Mucosa of rectum (tissue), 2 donors: Measurements from ENCODE around the gene COQ10A.
"Not testable (repeated sequence)": the region's sequence is repeated elsewhere in the genome, so short reads cannot be mapped to it uniquely, and the experiment has no call there.

ENCODE experiments used
- H3K27ac ChIP-seq, 2 donors: one replicate each; pipeline ENCODE4 v1.7.0; 2013; ENCODE audit warnings: inconsistent platforms in 2 of 2, low read depth in 2 of 2, low read length in 2 of 2
- H3K27me3 ChIP-seq, 2 donors: one replicate each; pipeline ENCODE4 v1.7.0; 2013; ENCODE audit warnings: low read length in 2 of 2; ENCODE audit not compliant: control insufficient read depth in 2 of 2, insufficient read depth in 2 of 2
- H3K36me3 ChIP-seq, 2 donors: one replicate each; pipeline ENCODE4 v1.7.0; 2013; ENCODE audit warnings: low read length in 2 of 2; ENCODE audit not compliant: control insufficient read depth in 2 of 2, insufficient read depth in 2 of 2
- H3K4me1 ChIP-seq, 2 donors: one replicate each; pipeline ENCODE4 v1.7.0; 2013; ENCODE audit warnings: low read length in 2 of 2, mild to moderate bottlenecking in 1 of 2; ENCODE audit not compliant: control insufficient read depth in 2 of 2, insufficient read depth in 2 of 2
- H3K4me3 ChIP-seq, 2 donors: one replicate each; pipeline ENCODE4 v1.7.0; 2013; ENCODE audit warnings: low read length in 2 of 2
- H3K9ac ChIP-seq, 2 donors: one replicate each; pipeline ENCODE4 v1.7.0; 2013; ENCODE audit warnings: low read length in 2 of 2, low read depth in 1 of 2, mild to moderate bottlenecking in 1 of 2
- H3K9me3 ChIP-seq, 2 donors: one replicate each; pipeline ENCODE4 v1.7.0; 2013; ENCODE audit warnings: low read length in 2 of 2; ENCODE audit not compliant: control insufficient read depth in 2 of 2
- donor health status: healthy.
- donor health status: Normal muscosa, but diverticular disease.

The COQ10A gene

DNA sequence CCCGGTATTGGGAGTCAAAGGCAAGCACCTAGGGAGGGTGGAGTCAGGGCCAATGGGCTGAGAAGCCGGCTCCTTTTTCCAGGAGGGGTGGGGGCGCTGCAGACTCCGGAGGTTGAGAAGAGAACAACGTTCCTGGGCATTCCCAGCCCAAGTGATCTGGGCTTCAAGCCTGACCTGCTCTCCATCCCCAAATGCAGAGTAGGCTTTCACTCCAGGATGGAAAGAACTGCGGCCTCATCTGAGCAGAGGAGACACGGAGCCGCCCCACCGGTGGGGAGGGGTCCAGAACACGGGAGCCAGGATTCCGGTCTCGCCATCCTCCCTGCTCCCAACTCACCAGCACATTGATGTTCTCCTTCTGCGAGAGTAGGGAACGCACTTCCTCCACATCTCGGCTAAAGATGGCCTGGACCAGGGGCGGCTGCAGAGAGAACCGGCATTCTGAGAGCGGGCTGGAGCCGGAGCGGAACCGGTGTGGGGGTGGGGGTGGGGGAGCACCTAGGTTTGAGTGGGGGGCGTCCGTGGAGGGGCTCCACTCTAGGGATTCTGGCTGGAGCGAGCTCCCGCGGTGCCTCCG, 9.2 kb upstream of the COQ10A start:
- Histone ChIP-seq H3K4me1 (peaks cover 19% of the 10 kb centered on the region in 2 donors), H3K27me3 (no peaks in the 10 kb centered on the region), H3K36me3 (peaks cover 32 to 35% of the 10 kb centered on the region in 2 donors), H3K9ac (peak overlapping the region; percentile 76 to 86), H3K27ac (peak overlapping the region; percentile 75 to 88), H3K4me3 (peak overlapping the region; percentile 77 to 85), H3K9me3 (no peaks in the 10 kb centered on the region)

DNA sequence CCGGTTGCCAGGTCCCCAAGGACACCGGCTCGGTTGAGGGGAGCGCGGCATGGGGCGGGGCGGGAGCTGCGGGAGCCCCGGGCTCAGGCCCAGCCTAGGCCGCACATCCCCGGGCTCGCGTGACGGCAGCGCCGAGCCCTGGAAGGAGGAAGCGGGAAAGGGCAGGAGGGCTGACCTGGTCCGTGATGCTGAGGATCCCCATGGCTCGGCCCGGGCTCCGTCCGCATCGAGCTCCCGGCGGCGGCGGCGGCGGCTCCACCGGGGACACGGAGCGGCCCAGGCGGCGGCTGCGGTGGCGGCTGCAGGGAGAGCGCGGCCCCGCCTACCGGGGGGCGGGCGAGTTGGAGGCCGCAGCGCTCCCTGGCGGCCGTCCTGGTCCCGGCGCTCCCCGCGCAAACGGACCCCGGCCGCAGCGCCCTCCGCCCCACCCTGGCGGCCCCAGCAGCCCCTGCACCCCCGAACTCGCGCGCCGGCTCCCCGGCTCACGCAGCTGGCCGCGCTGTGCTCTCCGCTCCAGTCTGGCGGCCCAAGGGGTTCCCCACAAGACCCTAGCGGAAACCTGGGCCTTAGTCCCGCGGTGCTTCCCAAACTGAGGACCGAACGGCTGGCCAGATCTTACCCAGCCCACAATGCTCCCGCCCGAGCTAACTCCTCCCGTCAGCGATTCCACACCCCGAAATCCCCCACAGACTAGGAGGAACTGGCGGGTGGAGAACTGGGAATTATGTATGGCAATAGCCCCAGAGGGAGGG, 8.5 kb upstream of the COQ10A start, which contains the start of gene ANKRD52:
TSS of gene ANKRD52 (minus strand) at position 317 of the 752 bp plus-strand sequence. CDS start at position 202, 115 bp downstream.
- H3K27me3 ChIP-seq: no peaks in the 10 kb centered on the region
- peaks cover 25 to 28% of the 10 kb centered on the region in 2 donors for H3K36me3 ChIP-seq
- H3K4me1 ChIP-seq: peaks cover 19% of the 10 kb centered on the region in 2 donors
- H3K4me3 ChIP-seq: peak within 1 kb of the TSS; percentile 77 to 85
- peak within 1 kb of the TSS; percentile 83 to 86 for H3K9ac ChIP-seq
- peak within 1 kb of the TSS; percentile 75 to 88 for H3K27ac ChIP-seq
- no peaks in the 10 kb centered on the region for H3K9me3 ChIP-seq

DNA sequence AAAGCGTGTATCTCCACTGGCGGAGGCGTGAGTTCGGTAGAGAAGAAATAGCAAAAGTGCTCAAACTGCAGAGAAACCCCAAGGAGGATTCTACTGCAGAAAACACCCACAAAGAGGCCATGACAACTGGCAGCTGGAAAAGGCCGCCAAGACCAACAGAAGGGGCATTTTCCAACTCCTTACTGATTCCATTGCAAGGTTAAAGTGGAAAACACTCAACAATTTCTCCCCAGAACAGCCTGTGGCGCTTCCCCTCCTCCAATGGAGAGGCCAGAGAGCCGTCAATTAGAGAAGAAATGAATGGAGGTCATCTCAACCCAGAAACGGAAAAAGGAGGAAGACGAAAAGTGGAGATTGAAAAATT, 7.9 kb upstream of the COQ10A start:
- Histone ChIP-seq H3K9ac (peak overlapping the region; percentile 83 to 86), H3K9me3 (no peaks in the 10 kb centered on the region), H3K27ac (peak overlapping the region; percentile 75 to 88), H3K4me3 (peak overlapping the region; percentile 77 to 80), H3K4me1 (peaks cover 19% of the 10 kb centered on the region in 2 donors), H3K27me3 (no peaks in the 10 kb centered on the region), H3K36me3 (peaks cover 19 to 23% of the 10 kb centered on the region in 2 donors)

DNA sequence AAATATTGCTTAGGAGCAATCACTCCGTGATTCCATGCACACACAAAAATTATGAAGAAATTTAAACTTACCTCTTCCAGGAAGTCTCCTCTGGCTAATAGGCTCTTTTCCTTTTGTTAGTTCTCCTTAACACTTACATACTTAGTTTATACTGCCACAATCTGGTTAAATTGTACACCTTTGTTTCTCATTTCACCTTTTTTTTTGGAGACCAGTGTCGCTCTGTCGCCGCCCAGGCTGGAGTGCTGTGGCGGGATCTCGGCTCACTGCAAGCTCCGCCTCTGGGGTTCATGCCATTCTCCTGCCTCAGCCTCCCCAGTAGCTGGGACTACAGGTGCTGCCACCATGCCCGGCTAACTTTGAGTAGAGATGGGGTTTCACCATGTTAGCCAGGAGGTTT, 6.4 kb upstream of the COQ10A start:
- Histone ChIP-seq H3K4me3 (no peak overlapping the region), H3K4me1 (peaks cover 19% of the 10 kb centered on the region in 2 donors), H3K27me3 (no peaks in the 10 kb centered on the region), H3K9me3 (no peaks in the 10 kb centered on the region), H3K36me3 (peaks cover 8 to 12% of the 10 kb centered on the region in 2 donors), H3K9ac (no peak overlapping the region), H3K27ac (no peak overlapping the region)

DNA sequence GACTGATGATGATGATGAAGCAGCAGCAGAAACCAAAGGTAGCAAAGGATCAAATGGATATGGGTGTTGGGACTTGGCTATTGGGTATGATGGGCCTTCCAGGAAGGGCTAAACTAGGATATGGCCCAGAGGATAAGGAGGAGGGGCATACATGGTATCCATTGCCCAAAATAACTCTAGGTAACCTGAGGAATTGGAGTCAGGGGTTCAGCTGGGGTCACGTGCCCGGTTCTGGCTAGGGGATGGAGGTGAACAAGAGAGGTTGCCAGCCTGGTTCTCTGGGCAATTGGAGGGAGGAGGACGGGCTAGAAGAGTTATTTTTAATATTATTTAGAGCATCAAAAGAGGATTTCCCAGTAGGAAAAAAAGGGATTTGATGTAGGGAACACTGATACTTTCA, 5.8 kb upstream of the COQ10A start:
- Histone ChIP-seq H3K27ac (no peak overlapping the region), H3K36me3 (peaks cover 3 to 7% of the 10 kb centered on the region in 2 donors), H3K9ac (no peak overlapping the region), H3K27me3 (no peaks in the 10 kb centered on the region), H3K9me3 (no peaks in the 10 kb centered on the region), H3K4me1 (peaks cover 19% of the 10 kb centered on the region in 2 donors), H3K4me3 (no peak overlapping the region)

DNA sequence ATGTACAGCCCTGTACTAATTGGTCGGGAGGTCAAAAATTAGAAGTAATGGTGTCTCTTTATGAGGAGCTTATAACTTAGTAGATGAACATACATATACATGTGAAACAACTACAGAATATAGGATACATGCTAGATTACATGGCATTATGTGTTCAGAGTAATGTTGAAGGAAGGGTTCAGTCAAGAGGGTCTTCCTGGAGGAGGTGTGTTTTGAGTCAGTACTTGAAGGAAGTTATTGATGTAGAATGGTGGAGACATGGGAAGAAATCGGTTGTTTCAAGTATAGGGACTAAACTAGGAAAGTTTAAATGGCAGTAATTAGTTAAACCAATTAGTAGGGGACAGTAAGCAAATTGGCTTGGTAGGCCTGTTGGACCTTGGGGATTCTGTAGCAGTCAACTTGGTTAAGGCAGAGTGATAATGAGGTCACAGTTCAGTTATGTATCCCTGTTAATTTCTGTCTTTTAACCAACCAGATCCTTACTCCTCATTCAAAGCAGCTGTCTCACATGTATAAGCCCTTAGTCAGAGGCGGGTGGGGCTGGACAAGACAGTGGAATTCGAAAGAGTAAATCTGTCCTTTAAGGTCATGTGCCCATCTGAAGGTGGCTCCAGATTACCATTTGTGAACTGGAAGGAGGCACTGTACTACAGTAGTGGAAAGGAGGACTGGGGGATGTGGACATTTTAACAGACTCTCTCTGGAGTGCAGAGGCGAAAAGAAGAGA, 5.1 kb upstream of the COQ10A start:
- Histone ChIP-seq H3K36me3 (no peaks in the 10 kb centered on the region), H3K27me3 (no peaks in the 10 kb centered on the region), H3K4me1 (peaks cover 17 to 21% of the 10 kb centered on the region in 2 donors), H3K4me3 (no peak overlapping the region), H3K9ac (no peak overlapping the region), H3K27ac (no peak overlapping the region), H3K9me3 (no peaks in the 10 kb centered on the region)

DNA sequence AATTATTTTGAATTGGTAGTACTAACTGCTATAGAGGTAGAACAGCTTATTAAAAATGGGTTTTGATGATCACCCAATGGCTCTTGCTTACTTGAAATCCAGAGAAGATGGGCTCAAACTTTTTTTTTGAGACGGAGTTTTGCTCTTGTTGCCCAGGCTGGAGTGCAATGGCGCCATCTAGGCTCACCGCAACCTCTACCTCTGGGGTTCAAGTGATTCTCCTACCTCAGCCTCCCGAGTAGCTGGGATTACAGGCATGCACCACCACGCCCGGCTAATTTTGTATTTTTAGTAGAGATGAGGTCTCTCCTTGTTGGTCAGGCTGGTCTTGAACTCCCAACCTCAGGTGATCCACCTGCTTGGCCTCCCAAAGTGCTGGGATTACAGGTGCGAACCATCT, 3.8 kb upstream of the COQ10A start:
- H3K9ac ChIP-seq, H3K27me3 ChIP-seq, H3K27ac ChIP-seq, H3K4me3 ChIP-seq, H3K9me3 ChIP-seq, H3K36me3 ChIP-seq: not testable (repeated sequence)
- H3K4me1 ChIP-seq: peaks cover 15 to 16% of the 10 kb centered on the region in 2 donors

DNA sequence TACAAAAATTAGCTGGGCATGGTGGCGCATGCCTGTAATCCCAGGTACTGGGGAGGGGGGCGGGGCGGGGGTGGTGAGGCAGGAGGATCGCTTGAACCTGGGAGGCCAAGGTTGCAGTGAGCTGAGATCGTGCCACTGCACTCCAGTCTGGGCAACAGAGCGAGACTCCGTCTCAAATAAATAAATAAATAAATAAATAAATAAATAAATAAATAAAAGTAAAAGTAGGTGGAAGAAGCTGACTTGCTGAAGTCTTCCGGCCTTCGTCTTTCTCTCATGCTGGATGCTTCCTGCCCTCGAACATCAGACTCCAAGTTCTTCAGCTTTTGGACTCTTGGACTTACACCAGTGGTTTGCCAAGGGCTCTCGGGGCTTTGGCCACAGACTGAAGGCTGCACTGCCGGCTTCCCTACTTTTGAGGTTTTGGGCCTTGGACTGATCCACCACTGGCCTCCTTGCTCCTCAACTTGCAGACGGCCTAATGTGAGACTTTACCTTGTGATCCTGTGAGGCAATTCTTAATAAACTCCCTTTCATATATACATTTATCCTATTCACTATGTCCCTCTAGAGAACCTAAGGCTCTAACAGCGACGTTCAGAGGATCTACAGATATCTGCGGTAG, 562 bp upstream of the COQ10A start:
- H3K4me1 ChIP-seq: peaks cover 10 to 11% of the 10 kb centered on the region in 2 donors

DNA sequence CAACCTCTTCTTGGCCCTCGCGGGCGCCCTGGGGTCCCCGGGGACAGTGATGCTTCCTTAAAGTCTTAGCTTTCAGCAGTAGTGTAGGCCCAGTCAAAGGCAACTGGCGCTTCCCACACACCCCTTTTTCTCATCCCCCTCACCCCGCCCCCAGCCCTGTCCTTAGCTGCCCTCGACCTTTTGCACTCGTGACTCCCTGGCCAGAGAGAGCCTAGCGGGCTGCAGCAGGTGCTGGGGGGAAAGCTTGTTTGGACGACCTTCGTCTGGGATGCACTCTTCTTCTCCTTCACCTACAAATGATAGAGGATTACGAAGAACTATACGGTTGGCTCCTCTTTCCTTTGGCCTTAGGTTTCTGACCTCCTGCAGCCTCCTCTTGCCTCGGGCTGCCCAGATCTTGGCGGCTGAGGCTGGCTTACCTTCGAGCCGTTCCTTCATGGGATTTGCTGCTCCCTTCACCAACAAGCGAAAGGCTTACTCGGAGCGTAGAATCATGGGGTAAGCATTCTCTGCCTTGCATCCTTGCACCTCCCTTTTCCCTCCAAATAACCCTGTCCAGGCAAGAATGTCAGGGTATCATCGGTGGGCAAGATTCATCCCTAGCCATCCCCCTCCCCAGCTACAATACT, 815 bp downstream of the COQ10A start:
- H3K27ac ChIP-seq: peak overlapping the region in 1 of 2 donors; percentile 98
- H3K27me3 ChIP-seq: no peaks in the 10 kb centered on the region
- peak overlapping the region; percentile 71 to 89 for H3K4me3 ChIP-seq
- peak overlapping the region; percentile 75 to 87 for H3K9ac ChIP-seq
- H3K36me3 ChIP-seq: peaks cover 10 to 26% of the 10 kb centered on the region in 2 donors
- no peaks in the 10 kb centered on the region for H3K9me3 ChIP-seq
- peaks cover 10 to 11% of the 10 kb centered on the region in 2 donors for H3K4me1 ChIP-seq

More for the DNA sequence above, 562 bp upstream of the COQ10A start:
- peak overlapping the region; percentile 87 to 98 for H3K27ac ChIP-seq
- peak overlapping the region; percentile 75 to 87 for H3K9ac ChIP-seq
- H3K9me3 ChIP-seq, H3K27me3 ChIP-seq: not testable (repeated sequence)
- peaks cover 2 to 14% of the 10 kb centered on the region in 2 donors for H3K36me3 ChIP-seq
- peak overlapping the region; percentile 71 to 89 for H3K4me3 ChIP-seq
